Measurements from ENCODE around the gene LRGUK. TPM values are rescaled to one million over a fixed set of nuclear protein-coding genes. Genes with fewer than 3 reads are reported as not detected.

LRGUK gene
- total RNA-seq, 1 donor from 2014 or later = 0.05 TPM

GRCh38 chr7:134176037-134176350, 48.9 kb downstream of the LRGUK start:
- Mint-ChIP-seq H3K4me1 (ENCODE audit: low read depth) (peaks cover 13% of the 10 kb centered on the region), H3K9me3 (no peaks in the 10 kb centered on the region), H3K27ac (no peak overlapping the region), H3K4me3 (no peak overlapping the region), H3K36me3 (ENCODE audit: low read depth) (no peaks in the 10 kb centered on the region), H3K27me3 (ENCODE audit: insufficient read depth) (peaks cover 3% of the 10 kb centered on the region)
- intact Hi-C loops (cut with micrococcal nuclease) = no loop called here
- no peak for DNase-seq (ENCODE audit: low spot score)

GRCh38 chr7:134179036-134180011, 52.2 kb downstream of the LRGUK start:
- no peak overlapping the region for H3K4me3 Mint-ChIP-seq
- no peak for DNase-seq (ENCODE audit: low spot score)
- intact Hi-C loops (cut with micrococcal nuclease) = no loop called here
- H3K36me3 Mint-ChIP-seq (ENCODE audit: low read depth) = no peaks in the 10 kb centered on the region
- peaks cover 11% of the 10 kb centered on the region for H3K4me1 Mint-ChIP-seq (ENCODE audit: low read depth)
- no peaks in the 10 kb centered on the region for H3K9me3 Mint-ChIP-seq
- no peak overlapping the region for H3K27ac Mint-ChIP-seq
- peaks cover 3% of the 10 kb centered on the region for H3K27me3 Mint-ChIP-seq (ENCODE audit: insufficient read depth)

GRCh38 chr7:134180376-134180775, 53.2 kb downstream of the LRGUK start:
- no peak overlapping the region for H3K4me3 Mint-ChIP-seq
- no peak overlapping the region for H3K27ac Mint-ChIP-seq
- no peak for DNase-seq (ENCODE audit: low spot score)
- H3K4me1 Mint-ChIP-seq (ENCODE audit: low read depth) = peaks cover under 1% of the 10 kb centered on the region
- intact Hi-C loops (cut with micrococcal nuclease) = no loop called here
- no peaks in the 10 kb centered on the region for H3K9me3 Mint-ChIP-seq
- H3K27me3 Mint-ChIP-seq (ENCODE audit: insufficient read depth) = peaks cover 3% of the 10 kb centered on the region
- H3K36me3 Mint-ChIP-seq (ENCODE audit: low read depth) = no peaks in the 10 kb centered on the region

GRCh38 chr7:134182078-134182477, 54.9 kb downstream of the LRGUK start:
- H3K27ac Mint-ChIP-seq = no peak overlapping the region
- H3K27me3 Mint-ChIP-seq (ENCODE audit: insufficient read depth) = peaks cover 3% of the 10 kb centered on the region
- H3K4me1 Mint-ChIP-seq (ENCODE audit: low read depth) = no peaks in the 10 kb centered on the region
- no peaks in the 10 kb centered on the region for H3K36me3 Mint-ChIP-seq (ENCODE audit: low read depth)
- intact Hi-C loops (cut with micrococcal nuclease) = no loop called here
- no peaks in the 10 kb centered on the region for H3K9me3 Mint-ChIP-seq
- DNase-seq (ENCODE audit: low spot score) = no peak
- no peak overlapping the region for H3K4me3 Mint-ChIP-seq

GRCh38 chr7:134184767-134185166, 57.6 kb downstream of the LRGUK start:
- Mint-ChIP-seq H3K27ac (no peak overlapping the region), H3K9me3 (no peaks in the 10 kb centered on the region), H3K36me3 (ENCODE audit: low read depth) (no peaks in the 10 kb centered on the region), H3K27me3 (ENCODE audit: insufficient read depth) (no peaks in the 10 kb centered on the region), H3K4me1 (ENCODE audit: low read depth) (no peaks in the 10 kb centered on the region), H3K4me3 (no peak overlapping the region)
- DNase-seq (ENCODE audit: low spot score) = no peak
- intact Hi-C loops (cut with micrococcal nuclease) = no loop called here

GRCh38 chr7:134186027-134186426, 58.9 kb downstream of the LRGUK start:
- DNase-seq (ENCODE audit: low spot score) = no peak
- intact Hi-C loops (cut with micrococcal nuclease) = no loop called here
- Mint-ChIP-seq H3K9me3 (no peaks in the 10 kb centered on the region), H3K27me3 (ENCODE audit: insufficient read depth) (no peaks in the 10 kb centered on the region), H3K36me3 (ENCODE audit: low read depth) (no peaks in the 10 kb centered on the region), H3K4me1 (ENCODE audit: low read depth) (no peaks in the 10 kb centered on the region), H3K4me3 (no peak overlapping the region), H3K27ac (no peak overlapping the region)

GRCh38 chr7:134186801-134187200, 59.7 kb downstream of the LRGUK start:
- Mint-ChIP-seq H3K4me1 (ENCODE audit: low read depth) (no peaks in the 10 kb centered on the region), H3K27ac (no peak overlapping the region), H3K27me3 (ENCODE audit: insufficient read depth) (no peaks in the 10 kb centered on the region), H3K4me3 (no peak overlapping the region), H3K9me3 (no peaks in the 10 kb centered on the region), H3K36me3 (ENCODE audit: low read depth) (no peaks in the 10 kb centered on the region)
- intact Hi-C loops (cut with micrococcal nuclease) = no loop called here
- DNase-seq (ENCODE audit: low spot score) = no peak

GRCh38 chr7:134187893-134188292, 60.8 kb downstream of the LRGUK start:
- DNase-seq (ENCODE audit: low spot score) = no peak
- Mint-ChIP-seq H3K4me1 (ENCODE audit: low read depth) (no peaks in the 10 kb centered on the region), H3K36me3 (ENCODE audit: low read depth) (no peaks in the 10 kb centered on the region), H3K27me3 (ENCODE audit: insufficient read depth) (no peaks in the 10 kb centered on the region), H3K4me3 (no peak overlapping the region), H3K27ac (no peak overlapping the region), H3K9me3 (no peaks in the 10 kb centered on the region)
- intact Hi-C loops (cut with micrococcal nuclease) = no loop called here

- no peaks in the 10 kb centered on the region for H3K9me3 Mint-ChIP-seq
- no peak for DNase-seq (ENCODE audit: low spot score)
- no peak overlapping the region for H3K4me3 Mint-ChIP-seq
- no peaks in the 10 kb centered on the region for H3K27me3 Mint-ChIP-seq (ENCODE audit: insufficient read depth)
- intact Hi-C loops (cut with micrococcal nuclease) = no loop called here
- H3K36me3 Mint-ChIP-seq (ENCODE audit: low read depth) = no peaks in the 10 kb centered on the region
- no peaks in the 10 kb centered on the region for H3K4me1 Mint-ChIP-seq (ENCODE audit: low read depth)
- no peak overlapping the region for H3K27ac Mint-ChIP-seq
These were observed 61.2 kb downstream of the LRGUK start for GRCh38 chr7:134188311-134188710.

GRCh38 chr7:134189559-134189958, 62.4 kb downstream of the LRGUK start:
- intact Hi-C loops (cut with micrococcal nuclease) = no loop called here
- Mint-ChIP-seq H3K4me1 (ENCODE audit: low read depth) (no peaks in the 10 kb centered on the region), H3K27me3 (ENCODE audit: insufficient read depth) (no peaks in the 10 kb centered on the region), H3K4me3 (no peak overlapping the region), H3K36me3 (ENCODE audit: low read depth) (no peaks in the 10 kb centered on the region), H3K9me3 (no peaks in the 10 kb centered on the region), H3K27ac (no peak overlapping the region)
- DNase-seq (ENCODE audit: low spot score) = no peak

GRCh38 chr7:134191876-134192275, 64.7 kb downstream of the LRGUK start:
- Mint-ChIP-seq H3K27me3 (ENCODE audit: insufficient read depth) (no peaks in the 10 kb centered on the region), H3K9me3 (no peaks in the 10 kb centered on the region), H3K36me3 (ENCODE audit: low read depth) (no peaks in the 10 kb centered on the region), H3K4me3 (no peak overlapping the region), H3K27ac (no peak overlapping the region), H3K4me1 (ENCODE audit: low read depth) (no peaks in the 10 kb centered on the region)
- DNase-seq (ENCODE audit: low spot score) = no peak
- intact Hi-C loops (cut with micrococcal nuclease) = no loop called here

- no peak for DNase-seq (ENCODE audit: low spot score)
- no peaks in the 10 kb centered on the region for H3K4me1 Mint-ChIP-seq (ENCODE audit: low read depth)
- intact Hi-C loops (cut with micrococcal nuclease) = no loop called here
- H3K27me3 Mint-ChIP-seq (ENCODE audit: insufficient read depth) = no peaks in the 10 kb centered on the region
- no peak overlapping the region for H3K4me3 Mint-ChIP-seq
- no peaks in the 10 kb centered on the region for H3K36me3 Mint-ChIP-seq (ENCODE audit: low read depth)
- no peak overlapping the region for H3K27ac Mint-ChIP-seq
- H3K9me3 Mint-ChIP-seq = no peaks in the 10 kb centered on the region
These were observed 66.1 kb downstream of the LRGUK start for GRCh38 chr7:134193240-134193639.

- Mint-ChIP-seq H3K9me3 (no peaks in the 10 kb centered on the region), H3K27ac (no peak overlapping the region), H3K36me3 (ENCODE audit: low read depth) (no peaks in the 10 kb centered on the region), H3K4me3 (no peak overlapping the region), H3K4me1 (ENCODE audit: low read depth) (no peaks in the 10 kb centered on the region), H3K27me3 (ENCODE audit: insufficient read depth) (no peaks in the 10 kb centered on the region)
- DNase-seq (ENCODE audit: low spot score) = no peak
- intact Hi-C loops (cut with micrococcal nuclease) = no loop called here
These were observed 68.1 kb downstream of the LRGUK start for GRCh38 chr7:134195252-134195651.

GRCh38 chr7:134196439-134196838, 69.3 kb downstream of the LRGUK start:
- Mint-ChIP-seq H3K4me1 (ENCODE audit: low read depth) (no peaks in the 10 kb centered on the region), H3K27me3 (ENCODE audit: insufficient read depth) (no peaks in the 10 kb centered on the region), H3K27ac (no peak overlapping the region), H3K9me3 (no peaks in the 10 kb centered on the region), H3K36me3 (ENCODE audit: low read depth) (no peaks in the 10 kb centered on the region), H3K4me3 (no peak overlapping the region)
- intact Hi-C loops (cut with micrococcal nuclease) = no loop called here
- DNase-seq (ENCODE audit: low spot score) = no peak

Data from activated T-helper 1 cell treated with anti-CD3 and anti-CD28 coated beads, Interleukin-12 subunit alpha, Interleukin-12 subunit beta, Interleukin-2, Interleukin-4 antibody, amounts not matched to agents 30 ng/mL and 10 ng/mL and 1 ng/mL, durations not matched to agents 14 hours and 24 hours and 36 hours (primary cell).